HEK293 (cell line): ENCODE data around the gene BCKDHA.
"Not testable (repeated sequence)": the region's sequence is repeated elsewhere in the genome, so short reads cannot be mapped to it uniquely, and the experiment has no call there.

ENCODE experiments used
- REST ChIP-seq: fragments of 450-650 bp; formaldehyde crosslinking; IDR thresholded peaks from 2 replicates; pipeline ENCODE4 v1.5.1; 2016; ENCODE audit warnings: missing biosample characterization, missing genetic modification characterization
- TCF7L2 ChIP-seq: IDR thresholded peaks from 2 replicates; pipeline ENCODE4 v1.6.1; 2011; ENCODE audit warnings: low read depth, mild to moderate bottlenecking, inconsistent platforms, low read length, moderate library complexity, borderline replicate concordance
- YY1 ChIP-seq: fragments of 450-650 bp; formaldehyde crosslinking; IDR thresholded peaks from 2 replicates; pipeline ENCODE4 v1.5.1; 2018; ENCODE audit warnings: missing biosample characterization, missing genetic modification characterization
- ZEB2 ChIP-seq: fragments of 450-650 bp; formaldehyde crosslinking; IDR thresholded peaks from 2 replicates; pipeline ENCODE4 v1.5.1; 2016; ENCODE audit warnings: missing biosample characterization, missing genetic modification characterization
- ZNF24 ChIP-seq: fragments of 450-650 bp; formaldehyde crosslinking; IDR thresholded peaks from 2 replicates; pipeline ENCODE4 v1.5.1; 2016; ENCODE audit warnings: missing biosample characterization, missing genetic modification characterization
- ZNF561 ChIP-seq: fragments of 450-650 bp; IDR thresholded peaks from 2 replicates; pipeline ENCODE4 v1.5.1; 2018; ENCODE audit warnings: missing biosample characterization, missing genetic modification characterization, borderline replicate concordance
- TF ChIP-seq, protein P1 (sequence below): fragments of 450-650 bp; formaldehyde crosslinking; IDR thresholded peaks from 2 replicates; pipeline ENCODE4 v1.5.1; 2016; ENCODE audit warnings: missing biosample characterization, missing genetic modification characterization

- not testable (repeated sequence) for TF ChIP-seq ZEB2; ZNF561 (tag by site-specific recombination); ZNF24 (tag by site-specific recombination); YY1 (tag by site-specific recombination); TCF7L2; REST (tag by site-specific recombination)
- TF ChIP-seq, protein P1, sequence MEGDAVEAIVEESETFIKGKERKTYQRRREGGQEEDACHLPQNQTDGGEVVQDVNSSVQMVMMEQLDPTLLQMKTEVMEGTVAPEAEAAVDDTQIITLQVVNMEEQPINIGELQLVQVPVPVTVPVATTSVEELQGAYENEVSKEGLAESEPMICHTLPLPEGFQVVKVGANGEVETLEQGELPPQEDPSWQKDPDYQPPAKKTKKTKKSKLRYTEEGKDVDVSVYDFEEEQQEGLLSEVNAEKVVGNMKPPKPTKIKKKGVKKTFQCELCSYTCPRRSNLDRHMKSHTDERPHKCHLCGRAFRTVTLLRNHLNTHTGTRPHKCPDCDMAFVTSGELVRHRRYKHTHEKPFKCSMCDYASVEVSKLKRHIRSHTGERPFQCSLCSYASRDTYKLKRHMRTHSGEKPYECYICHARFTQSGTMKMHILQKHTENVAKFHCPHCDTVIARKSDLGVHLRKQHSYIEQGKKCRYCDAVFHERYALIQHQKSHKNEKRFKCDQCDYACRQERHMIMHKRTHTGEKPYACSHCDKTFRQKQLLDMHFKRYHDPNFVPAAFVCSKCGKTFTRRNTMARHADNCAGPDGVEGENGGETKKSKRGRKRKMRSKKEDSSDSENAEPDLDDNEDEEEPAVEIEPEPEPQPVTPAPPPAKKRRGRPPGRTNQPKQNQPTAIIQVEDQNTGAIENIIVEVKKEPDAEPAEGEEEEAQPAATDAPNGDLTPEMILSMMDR = not testable (repeated sequence)
Observed at GRCh38 chr19:41408846-41409245, 11.2 kb downstream of the BCKDHA start.
